ENCODE measurements around the gene HIVEP1. TPM values are rescaled to one million over a fixed set of nuclear protein-coding genes. Genes with fewer than 3 reads are reported as not detected.

HIVEP1 gene
- total RNA-seq, 3 donors from 2014 or later = 24.8 to 41.3 (median 27.2) TPM

DNA sequence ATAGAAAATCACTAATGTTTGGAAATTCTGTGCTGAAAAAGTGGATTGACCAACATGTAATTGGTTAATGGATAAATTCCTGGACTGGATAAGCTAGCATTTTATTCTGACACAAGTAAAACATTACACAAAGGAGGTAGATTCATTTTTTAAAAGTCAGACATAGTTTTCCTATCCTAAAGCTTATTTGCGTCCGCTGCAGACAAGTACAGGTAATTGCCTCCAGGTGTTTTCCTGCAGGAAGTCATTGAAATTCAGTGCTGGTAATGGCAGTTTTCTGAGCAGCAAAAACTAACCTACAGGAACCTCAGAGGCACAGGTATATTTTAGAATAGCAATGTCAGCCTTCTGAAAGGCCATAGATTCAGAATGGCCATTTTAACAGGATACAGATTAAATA is 20.0 kb upstream of the HIVEP1 start:
- no peak for DNase-seq (ENCODE audit: low spot score in 2 of 2)
- intact Hi-C loops (cut with DNase I; ENCODE audit: low total_unique reads) = no loop called here
- Histone ChIP-seq H3K27ac (no peak overlapping the region), H3K9me3 (no peaks in the 10 kb centered on the region), H3K4me3 (no peak overlapping the region), H3K4me1 (no peaks in the 10 kb centered on the region), H3K36me3 (no peaks in the 10 kb centered on the region), H3K27me3 (no peaks in the 10 kb centered on the region)
- TF ChIP-seq POLR2A (IDR thresholded peaks at IDR 0.05) (no peak), CTCF (IDR thresholded peaks at IDR 0.05) (no peak), POLR2AphosphoS5 (IDR thresholded peaks at IDR 0.05) (no peak)

DNA sequence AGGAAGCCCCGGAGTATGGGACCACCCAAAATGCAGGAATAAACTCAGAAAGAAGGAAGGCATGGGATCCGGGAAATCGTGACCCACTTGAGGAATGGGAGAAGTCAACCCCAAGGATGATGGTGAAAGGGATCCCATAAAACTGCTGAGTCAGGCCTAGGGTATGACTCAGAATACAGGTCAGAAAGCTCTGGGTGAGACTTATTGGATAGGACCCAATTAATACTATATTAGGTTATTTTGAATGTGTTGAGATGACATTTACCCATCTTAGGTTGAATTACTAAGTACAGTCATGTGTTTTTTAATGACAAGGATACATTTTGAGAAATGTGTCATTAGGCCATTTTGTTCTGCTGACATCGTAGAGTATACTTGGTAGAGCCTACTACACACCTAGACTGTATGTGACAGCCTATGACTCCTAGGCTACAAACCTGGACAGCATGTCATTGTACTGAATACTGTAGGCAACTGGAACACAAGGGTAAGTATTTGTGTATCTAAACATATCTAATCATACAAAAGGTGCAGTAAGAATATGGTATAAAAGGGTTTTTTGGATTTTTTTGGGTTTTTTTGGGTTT is 17.1 kb upstream of the HIVEP1 start:
- Histone ChIP-seq H3K36me3 (no peaks in the 10 kb centered on the region), H3K27me3 (no peaks in the 10 kb centered on the region), H3K9me3 (no peaks in the 10 kb centered on the region), H3K4me3 (no peak overlapping the region), H3K27ac (no peak overlapping the region), H3K4me1 (no peaks in the 10 kb centered on the region)
- intact Hi-C loops (cut with DNase I; ENCODE audit: low total_unique reads) = no loop called here
- TF ChIP-seq POLR2AphosphoS5 (IDR thresholded peaks at IDR 0.05) = no peak
- no peak for TF ChIP-seq POLR2A (IDR thresholded peaks at IDR 0.05)
- TF ChIP-seq CTCF (IDR thresholded peaks at IDR 0.05) = no peak
- DNase-seq (ENCODE audit: low spot score in 2 of 2) = no peak

DNA sequence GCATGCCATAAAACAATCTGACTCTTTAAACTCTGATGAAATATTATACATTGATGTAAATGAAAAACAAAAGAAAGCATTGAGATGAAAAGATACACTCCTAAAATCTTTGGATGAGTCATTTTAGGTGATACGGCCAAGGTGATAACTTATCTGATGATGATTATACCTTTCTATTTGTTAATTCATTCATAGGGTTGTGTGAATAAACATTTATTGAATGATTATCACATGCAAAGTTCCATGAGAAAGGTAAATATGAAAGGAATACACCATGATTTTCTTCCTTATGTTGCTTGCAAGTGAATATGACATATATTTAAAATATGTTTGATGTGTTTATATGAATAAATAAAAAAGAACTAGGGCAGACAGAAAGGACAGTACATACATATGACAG is 15.4 kb upstream of the HIVEP1 start:
- no peak for DNase-seq (ENCODE audit: low spot score in 2 of 2)
- H3K36me3 ChIP-seq = no peaks in the 10 kb centered on the region
- no peaks in the 10 kb centered on the region for H3K27me3 ChIP-seq
- TF ChIP-seq POLR2AphosphoS5 (IDR thresholded peaks at IDR 0.05) = no peak
- no peaks in the 10 kb centered on the region for H3K9me3 ChIP-seq
- no peaks in the 10 kb centered on the region for H3K4me1 ChIP-seq
- H3K4me3 ChIP-seq = no peak overlapping the region
- intact Hi-C loops (cut with DNase I; ENCODE audit: low total_unique reads) = no loop called here
- H3K27ac ChIP-seq = no peak overlapping the region

- Histone ChIP-seq H3K27me3 (no peaks in the 10 kb centered on the region), H3K4me1 (no peaks in the 10 kb centered on the region), H3K9me3 (no peaks in the 10 kb centered on the region), H3K27ac (no peak overlapping the region), H3K4me3 (no peak overlapping the region), H3K36me3 (no peaks in the 10 kb centered on the region)
- intact Hi-C loops (cut with DNase I; ENCODE audit: low total_unique reads) = no loop called here
- no peak for DNase-seq (ENCODE audit: low spot score in 2 of 2)
- TF ChIP-seq CTCF (IDR thresholded peaks at IDR 0.05) = no peak
- TF ChIP-seq POLR2A (IDR thresholded peaks at IDR 0.05) = no peak
- TF ChIP-seq POLR2AphosphoS5 (IDR thresholded peaks at IDR 0.05) = no peak
Observed at GRCh38 chr6:11999246-11999645, 12.9 kb upstream of the HIVEP1 start.

DNA sequence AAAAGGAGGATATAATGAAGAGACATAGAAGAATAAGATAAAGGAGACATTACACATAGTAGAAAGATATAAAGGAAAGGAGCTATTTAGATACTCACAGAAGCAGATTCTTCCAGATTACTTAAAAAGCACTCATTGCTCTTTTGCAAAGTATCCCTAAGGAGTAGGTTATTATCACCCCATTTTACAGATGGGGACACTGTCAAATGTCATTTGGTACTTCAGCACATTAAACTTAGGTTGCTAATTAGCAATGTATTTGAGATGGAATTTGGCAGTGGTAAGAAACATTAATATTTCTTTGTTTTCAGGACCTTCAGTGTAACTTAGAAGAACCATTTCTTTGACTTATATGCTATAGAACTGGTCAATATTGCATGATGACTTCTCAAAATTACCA is 11.9 kb upstream of the HIVEP1 start:
- H3K27ac ChIP-seq = no peak overlapping the region
- no peaks in the 10 kb centered on the region for H3K4me1 ChIP-seq
- no peaks in the 10 kb centered on the region for H3K27me3 ChIP-seq
- H3K36me3 ChIP-seq = no peaks in the 10 kb centered on the region
- no peak overlapping the region for H3K4me3 ChIP-seq
- H3K9me3 ChIP-seq = no peaks in the 10 kb centered on the region
- TF ChIP-seq POLR2A (IDR thresholded peaks at IDR 0.05) (no peak), POLR2AphosphoS5 (IDR thresholded peaks at IDR 0.05) (no peak), CTCF (IDR thresholded peaks at IDR 0.05) (no peak)
- intact Hi-C loops (cut with DNase I; ENCODE audit: low total_unique reads) = no loop called here
- DNase-seq (ENCODE audit: low spot score in 2 of 2) = no peak
